Activated T-helper 1 cell treated with anti-CD3 and anti-CD28 coated beads, Interleukin-2, amount 50 U/mL, for 16 hours (primary cell): ENCODE measurements around the gene ZC3H18.

Source experiments
- DNase-seq, 2 donors: peaks; one replicate each; pipeline ENCODE4 v3.0.0-alpha.2; 2020; ENCODE audit warnings: low read depth in 1 of 2, low spot score in 1 of 2

ZC3H18 gene

GRCh38 chr16:88672776-88673175 is 102.6 kb downstream of the ZC3H18 start:
- no peak for DNase-seq

- no peak for DNase-seq
These were observed 103.6 kb downstream of the ZC3H18 start for GRCh38 chr16:88673716-88674379.

- DNase-seq: no peak
These were observed 106.5 kb downstream of the ZC3H18 start for GRCh38 chr16:88676502-88677242.

GRCh38 chr16:88677721-88678120 is 107.5 kb downstream of the ZC3H18 start:
- no peak for DNase-seq

- DNase-seq: no peak
These were observed 108.2 kb downstream of the ZC3H18 start for GRCh38 chr16:88678224-88678979.

- no peak for DNase-seq
These were observed 110.4 kb downstream of the ZC3H18 start for GRCh38 chr16:88680554-88681083.

GRCh38 chr16:88681084-88681680 is 111.0 kb downstream of the ZC3H18 start:
- no peak for DNase-seq
